HG03045 (cell line): Measurements from ENCODE around the gene BEST1.

Experiments used
- ATAC-seq: cut with Tn5 transposase; IDR thresholded peaks from one replicate; pipeline ENCODE4 v1.9.1; 2021; ENCODE audit warnings: mild to moderate bottlenecking, moderate library complexity; ENCODE audit not compliant: unreplicated experiment

The BEST1 gene

DNA sequence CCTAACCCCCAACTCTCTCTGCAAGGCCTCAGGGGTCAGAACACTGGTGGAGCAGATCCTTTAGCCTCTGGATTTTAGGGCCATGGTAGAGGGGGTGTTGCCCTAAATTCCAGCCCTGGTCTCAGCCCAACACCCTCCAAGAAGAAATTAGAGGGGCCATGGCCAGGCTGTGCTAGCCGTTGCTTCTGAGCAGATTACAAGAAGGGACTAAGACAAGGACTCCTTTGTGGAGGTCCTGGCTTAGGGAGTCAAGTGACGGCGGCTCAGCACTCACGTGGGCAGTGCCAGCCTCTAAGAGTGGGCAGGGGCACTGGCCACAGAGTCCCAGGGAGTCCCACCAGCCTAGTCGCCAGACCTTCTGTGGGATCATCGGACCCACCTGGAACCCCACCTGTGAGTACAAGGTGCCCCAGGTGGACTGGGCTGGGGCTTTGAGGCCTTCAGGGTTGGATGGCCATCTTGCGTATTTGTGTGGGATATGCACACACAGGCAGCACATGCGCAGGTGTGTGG lies at the start of gene BEST1:
BEST1 (plus strand) TSS at position 317 of the 513 bp plus-strand sequence. CDS start 1,456 bp downstream, outside the sequence.
- ATAC-seq: no peak

DNA sequence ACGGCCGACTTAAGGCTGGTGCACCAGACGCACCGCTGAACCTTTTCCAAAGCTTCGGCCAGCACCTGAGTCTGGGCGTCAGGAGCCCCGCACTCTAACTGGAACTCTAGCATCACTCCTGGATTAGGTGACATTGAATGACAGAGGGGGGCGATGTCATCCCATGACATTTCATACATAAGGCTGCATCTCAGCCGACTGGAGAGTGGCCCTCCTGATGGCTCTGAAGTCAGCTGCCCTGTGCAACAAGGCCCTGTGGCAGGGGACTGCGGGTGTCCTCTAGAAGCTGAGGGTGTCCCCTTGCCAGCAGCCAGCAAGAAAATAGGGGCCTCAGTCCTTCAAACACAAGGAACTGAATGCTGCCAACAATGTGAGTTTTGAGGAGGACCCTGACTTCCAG lies 48.8 kb upstream of the BEST1 start:
- no peak for ATAC-seq

DNA sequence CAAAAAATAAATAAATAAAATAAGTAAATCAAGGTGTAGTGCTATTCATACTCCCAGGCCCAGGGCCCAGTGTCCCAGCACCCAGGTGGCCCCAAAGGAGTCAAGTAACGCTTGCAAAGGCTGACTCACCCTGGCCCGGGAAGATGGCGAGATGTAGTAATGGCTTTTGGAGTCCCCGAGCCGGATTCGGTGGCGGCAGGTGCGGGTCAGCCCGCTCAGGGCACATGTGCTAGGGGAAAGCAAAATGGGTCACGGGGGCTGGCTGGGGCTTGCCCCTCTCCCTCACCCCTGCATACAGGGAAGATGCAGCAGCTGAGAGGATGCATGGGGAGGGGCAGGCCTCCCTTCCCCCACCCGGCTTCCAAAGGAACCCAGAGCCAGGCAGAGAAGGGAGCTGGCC lies 47.8 kb upstream of the BEST1 start:
- no peak for ATAC-seq

DNA sequence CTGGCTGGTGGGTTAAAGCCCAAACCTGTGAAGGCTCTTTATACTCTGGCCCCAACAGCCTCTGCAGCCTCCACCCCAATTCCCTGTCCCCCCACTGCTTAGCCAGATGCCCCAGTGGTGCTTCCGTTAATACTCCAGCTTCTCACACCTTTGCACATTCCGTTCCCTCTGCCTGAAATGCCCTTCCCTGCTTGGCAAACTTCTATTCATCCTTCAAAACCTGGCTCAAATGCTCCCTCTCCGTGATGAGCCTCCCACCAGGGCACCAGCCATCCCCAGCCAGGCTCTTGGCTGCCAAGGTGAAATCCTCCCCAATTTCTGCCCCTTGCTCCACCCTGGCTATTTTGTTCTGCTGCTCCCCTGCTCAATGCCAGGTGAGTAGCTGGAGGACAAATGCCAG lies 46.3 kb upstream of the BEST1 start:
- no peak for ATAC-seq

DNA sequence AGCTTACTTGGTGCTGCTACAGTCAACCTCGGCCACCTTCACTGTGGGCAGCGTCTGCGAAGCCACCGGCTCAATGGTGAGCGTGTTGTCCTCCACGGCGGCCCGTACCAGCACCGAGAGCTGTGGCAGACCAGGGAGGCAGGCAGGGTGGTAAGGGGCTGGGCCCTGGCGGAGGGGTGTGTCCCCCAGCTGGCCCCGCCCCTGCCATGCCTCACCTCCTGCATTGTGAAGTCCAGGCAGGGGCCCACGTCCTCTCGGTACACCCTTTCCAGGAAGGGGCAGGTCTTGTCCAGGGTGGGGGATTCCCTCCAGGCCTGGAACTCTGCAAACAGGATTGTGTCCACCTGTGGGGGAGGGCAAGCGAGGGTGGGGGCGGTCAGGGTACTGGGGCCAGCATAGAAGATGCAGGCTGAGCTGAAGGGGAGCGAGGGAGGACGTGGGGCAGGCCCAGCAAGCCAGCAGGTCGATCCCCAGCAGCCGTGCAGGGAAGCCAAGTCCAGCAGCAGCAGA lies 45.6 kb upstream of the BEST1 start:
- no peak for ATAC-seq

DNA sequence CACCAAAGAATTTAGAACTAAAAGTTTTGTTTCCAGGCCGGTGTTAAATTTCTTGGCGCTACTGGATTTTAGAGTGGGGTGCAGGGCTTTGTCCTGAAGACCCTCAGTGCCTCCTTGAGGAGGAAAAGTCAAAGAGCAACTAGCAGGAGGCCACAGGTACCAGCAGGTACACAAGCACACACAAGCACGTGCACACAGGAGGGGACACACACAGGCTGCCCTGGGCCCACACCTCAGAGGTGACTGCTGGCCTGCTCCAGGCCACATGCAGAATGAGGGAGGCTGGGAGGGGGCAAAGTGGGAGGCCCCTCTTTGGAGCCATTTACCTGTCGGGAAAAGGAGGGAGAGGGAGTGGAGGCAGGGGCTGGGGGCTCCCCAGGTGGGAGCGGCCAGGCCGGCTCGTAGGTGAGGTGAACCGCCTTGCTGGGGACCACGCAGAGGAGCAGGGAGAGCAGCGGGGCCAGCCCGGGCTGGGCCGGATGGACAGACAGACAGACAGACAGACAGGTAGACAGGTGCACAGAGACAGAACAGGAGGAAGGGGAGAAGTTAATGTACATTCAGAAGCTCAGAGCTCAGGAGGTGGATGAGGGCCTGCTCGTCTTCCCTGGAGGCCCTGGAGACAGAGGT lies 45.0 kb upstream of the BEST1 start:
- no peak for ATAC-seq

DNA sequence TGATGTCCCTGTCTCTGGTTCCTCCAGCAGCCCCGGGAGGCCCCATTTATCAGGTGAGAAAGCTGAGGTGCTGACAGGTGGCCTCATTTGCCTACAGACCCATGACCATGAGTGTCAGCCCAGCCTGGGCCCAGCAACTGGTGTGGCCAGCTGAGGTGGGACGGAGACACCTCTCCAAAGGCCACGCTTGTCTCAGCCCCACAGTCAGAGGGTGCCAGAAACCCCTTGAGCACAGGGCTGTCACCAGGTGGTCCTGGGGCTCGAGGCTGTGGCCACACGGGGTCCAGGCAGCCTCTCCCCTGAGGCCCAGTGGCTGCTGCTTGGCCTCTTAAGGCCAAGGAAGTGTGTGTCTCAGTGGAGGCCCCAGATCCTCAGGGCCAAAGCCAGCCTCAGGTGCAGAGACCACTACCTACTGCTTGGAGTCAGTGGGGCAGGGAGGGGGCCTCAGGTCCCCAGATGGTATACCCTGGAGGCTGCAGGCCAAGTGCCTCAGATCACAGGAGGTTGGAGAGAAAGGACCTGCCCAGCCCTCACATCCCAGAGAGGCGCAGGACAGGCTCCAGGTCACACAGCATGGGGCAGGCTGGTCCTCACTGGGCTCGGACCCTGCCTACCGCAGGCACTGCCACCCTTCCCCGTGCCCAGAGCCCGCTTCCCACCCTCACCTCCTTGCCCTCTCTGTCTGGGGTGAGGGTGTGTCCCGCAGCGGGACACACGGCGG lies 44.2 kb upstream of the BEST1 start:
- no peak for ATAC-seq

DNA sequence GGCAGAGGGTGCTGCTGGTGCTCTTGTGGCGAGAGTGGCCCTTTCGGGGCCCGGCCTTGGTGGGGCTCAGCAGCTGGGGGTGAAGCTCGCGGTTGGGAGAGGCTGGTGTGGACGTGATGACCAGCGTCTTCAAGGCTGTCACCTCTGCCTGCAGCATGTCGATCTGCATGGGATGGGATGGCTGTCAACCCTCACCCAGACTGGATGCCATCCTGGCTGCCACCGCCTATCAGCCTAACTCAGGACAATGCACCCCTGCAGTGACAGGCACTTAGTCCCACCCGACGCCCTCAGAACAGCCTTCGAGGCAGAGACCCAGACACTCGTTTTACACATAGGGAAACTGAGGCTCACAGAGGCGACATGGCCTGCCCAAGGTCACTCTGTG lies 43.6 kb upstream of the BEST1 start:
- ATAC-seq: no peak

DNA sequence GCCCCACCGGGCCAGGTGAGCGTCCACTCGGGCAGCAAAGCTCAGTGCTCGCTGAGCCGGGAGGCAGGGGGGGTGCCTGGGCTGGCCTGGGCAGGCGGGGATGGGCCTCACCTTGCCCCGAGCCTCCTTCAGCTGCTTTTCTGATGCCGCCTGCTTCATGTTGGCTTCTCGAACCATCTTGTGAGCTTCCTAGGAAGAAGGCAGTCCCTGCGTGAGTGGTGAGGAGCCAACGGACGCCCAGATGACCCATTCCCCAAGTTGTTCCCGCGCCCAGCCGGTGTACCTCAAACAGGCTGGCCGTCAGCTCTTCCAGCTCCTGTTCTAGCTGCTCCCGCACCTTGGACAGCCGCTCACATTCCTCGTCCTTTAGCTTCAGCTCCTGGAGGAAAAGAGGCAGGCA lies 42.9 kb upstream of the BEST1 start:
- no peak for ATAC-seq

DNA sequence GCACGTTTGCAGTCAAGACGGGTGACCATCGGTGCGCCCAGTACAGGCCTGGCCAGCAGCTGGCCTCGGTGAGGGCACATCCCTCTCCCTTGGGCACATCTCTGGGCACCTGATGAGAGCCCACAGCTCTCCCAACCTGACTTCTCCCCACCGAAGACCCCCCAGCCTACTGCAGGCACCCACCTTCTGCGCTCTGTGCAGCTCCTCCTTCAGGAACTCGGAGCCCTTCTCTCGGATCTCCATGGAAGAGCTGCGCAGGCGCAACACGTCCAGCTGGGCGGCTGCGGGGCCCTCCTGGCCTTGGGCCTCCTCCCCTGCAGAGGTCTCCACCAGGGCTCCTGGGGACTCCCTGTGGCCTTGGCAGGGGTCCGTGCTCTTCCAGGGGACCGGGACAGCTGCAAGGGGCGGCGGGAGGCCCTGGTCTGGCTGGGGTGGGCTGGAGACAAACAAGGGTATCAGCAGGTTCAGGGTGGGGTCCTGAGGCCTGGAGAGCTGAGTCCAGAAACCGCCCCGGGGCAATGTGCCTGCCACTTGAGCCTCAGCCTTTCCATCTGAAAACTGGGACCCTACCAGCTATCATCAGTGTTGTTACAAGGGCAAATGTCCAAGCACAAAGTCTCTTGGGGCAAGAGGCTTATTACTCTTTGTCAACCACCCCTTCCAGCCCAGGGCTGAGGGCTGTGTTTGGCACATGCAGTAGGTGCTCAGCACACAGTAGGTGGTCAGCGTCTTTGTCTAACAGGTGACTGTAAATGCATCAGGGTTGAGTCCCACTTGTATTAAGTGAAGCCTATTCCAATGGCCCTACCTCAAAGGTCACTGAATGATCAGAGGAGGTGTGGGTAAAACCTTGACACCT lies 42.1 kb upstream of the BEST1 start:
- no peak for ATAC-seq

DNA sequence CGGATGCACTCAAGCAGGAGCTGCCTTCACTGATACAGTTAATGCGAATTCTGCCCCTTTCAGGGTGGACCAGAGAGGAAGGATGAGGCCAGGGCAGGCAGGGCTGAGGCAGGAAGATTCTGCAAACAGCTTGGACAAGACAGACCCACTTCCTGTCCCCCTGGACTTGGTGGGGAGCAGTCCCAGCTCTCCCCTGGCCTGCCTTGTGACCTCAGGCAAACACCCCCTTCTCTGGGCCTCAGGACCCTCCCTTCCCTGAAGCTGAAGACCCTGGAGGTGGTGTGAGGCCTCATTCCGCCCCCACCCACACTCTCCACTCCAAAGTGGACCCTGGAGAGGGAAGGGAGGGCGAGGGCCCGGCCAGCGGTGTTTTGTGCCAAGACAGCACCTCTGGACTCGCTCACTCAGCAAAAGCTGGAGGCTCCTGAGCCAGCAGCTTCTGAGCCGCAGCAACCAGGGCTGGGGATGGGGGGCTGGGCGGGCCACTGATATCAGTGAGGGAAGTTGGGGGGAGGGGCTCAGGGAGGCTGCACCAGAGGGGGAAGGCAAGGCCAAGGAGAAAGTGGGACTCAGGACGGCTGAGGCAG lies 41.3 kb upstream of the BEST1 start:
- ATAC-seq: no peak

DNA sequence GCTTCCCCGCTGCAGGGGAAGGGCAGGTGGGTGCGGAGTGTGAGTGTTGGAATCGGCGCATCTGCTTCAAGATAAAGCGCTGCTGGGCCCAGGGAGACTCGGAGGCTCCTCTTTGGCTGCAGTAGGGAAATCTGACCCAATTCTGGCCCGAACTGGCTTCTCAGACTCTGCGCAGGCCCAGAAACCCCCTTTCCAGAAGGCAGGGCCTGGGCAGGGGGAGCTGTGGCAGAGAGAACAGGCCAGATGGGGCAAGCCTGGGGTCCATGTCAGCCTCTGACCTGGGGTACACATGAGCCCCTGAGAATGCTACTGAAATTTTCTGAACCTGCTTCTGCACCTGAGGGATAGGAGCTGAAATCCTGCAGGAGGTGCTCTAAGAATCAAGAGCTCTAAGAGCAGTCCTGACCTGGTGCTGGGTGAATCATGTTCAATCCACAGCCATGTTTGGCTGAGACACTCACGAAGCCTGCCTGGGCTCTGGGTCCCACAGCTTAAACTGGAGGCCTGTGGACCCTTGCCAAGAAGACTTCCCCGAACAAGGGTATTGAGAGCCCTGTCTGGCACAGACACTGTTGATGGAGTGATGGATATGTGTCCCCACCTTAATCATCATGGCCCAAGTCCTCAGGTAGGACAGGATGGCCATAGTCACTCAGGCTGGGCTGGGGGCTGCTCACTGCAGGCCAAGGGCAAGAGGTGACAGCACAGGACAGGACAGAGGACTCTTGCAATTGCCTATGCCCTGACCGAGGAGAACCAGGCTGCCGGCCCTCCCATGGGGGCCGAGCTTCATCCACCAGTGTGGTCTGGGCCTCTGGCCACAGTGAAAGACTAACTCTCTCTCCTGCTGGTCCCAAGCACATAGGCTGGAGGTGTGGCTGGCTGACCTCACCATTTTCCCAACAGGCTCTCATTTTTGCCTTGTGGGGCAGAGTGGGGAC lies 39.7 kb upstream of the BEST1 start:
- ATAC-seq: no peak

DNA sequence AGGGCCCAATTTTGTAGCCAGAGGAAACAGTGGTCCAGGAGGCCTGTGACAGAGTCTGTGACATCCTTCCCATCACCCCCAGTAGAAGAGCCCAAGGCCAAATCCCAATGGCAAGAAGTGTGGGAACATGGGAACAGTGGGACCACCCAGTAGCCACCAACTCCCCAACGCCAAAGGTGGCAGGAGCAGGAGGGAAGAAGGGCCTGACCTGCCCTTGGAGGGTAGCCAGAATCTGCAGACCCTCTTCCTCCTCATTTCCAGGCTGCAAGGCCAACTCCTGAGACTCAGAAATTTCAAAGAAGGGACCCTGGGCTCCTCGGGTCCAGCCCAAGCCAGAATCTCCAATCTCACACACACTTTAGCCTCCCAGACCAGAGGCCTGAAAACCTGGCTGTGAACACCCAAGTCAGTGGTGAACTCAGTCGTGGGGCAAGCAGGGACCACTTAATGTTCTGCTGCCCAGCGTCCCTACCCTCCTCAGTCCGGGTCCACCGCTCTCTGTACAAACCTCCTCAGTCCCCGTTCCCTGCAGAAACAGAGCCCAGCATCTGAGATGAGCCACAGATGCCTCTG lies 38.9 kb upstream of the BEST1 start:
- ATAC-seq: no peak

DNA sequence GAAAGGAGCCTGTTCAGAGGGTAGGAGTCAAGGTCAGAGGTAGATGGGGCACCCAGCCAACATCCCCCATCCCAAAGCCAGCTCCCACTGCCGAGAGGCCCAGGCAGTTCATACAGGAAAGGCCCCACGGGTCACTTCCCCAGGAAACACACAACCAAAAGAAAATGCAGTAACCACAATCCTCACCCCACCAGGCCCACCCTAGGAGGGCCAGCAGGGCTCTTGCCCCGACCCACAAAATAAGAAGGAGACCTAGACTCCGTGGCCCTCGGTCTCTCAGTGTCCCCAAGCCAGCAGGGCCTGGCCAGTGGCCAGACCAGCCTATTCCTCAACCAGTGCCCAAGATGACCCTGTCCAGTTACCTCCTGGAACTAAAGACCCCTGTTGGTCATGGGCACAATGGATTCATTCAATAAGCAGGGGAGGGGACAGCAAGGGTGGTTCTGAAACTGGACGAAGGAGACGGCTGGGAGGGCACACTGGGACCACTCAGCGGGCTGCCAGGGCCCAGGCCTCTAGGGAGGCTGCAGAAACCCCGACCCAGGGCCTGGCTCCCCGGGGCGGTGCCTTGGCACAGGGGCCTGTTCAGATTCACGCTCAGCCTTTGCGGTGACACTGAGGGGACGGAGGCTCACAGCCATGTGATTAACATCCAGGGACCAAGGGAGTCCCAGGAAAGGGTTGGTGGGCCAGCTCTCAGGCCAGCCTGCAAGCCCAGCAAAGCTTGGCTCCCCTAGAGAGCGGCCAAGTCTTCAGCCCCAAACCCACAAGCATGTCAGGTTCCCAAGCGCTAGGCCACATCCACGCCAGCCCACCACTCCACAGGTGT lies 38.2 kb upstream of the BEST1 start:
- ATAC-seq: no peak

DNA sequence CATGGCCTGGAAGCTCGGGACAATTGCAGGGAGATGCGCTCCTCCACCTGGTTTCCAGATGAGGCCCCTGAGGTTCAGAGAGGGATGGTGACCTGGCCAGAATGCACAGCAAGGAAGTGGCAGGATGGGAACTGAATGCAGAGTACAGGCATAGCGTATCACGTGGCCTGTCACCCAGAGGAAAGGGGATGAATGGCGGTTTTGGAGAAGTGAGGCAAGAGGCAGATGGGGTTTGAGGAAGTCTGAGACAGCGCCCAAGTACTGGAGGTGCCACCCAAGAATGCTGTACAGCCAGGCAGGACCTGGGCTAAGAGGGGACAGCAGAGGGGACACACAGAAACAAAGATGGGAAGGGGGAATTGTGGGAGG lies 37.6 kb upstream of the BEST1 start:
- ATAC-seq: no peak

DNA sequence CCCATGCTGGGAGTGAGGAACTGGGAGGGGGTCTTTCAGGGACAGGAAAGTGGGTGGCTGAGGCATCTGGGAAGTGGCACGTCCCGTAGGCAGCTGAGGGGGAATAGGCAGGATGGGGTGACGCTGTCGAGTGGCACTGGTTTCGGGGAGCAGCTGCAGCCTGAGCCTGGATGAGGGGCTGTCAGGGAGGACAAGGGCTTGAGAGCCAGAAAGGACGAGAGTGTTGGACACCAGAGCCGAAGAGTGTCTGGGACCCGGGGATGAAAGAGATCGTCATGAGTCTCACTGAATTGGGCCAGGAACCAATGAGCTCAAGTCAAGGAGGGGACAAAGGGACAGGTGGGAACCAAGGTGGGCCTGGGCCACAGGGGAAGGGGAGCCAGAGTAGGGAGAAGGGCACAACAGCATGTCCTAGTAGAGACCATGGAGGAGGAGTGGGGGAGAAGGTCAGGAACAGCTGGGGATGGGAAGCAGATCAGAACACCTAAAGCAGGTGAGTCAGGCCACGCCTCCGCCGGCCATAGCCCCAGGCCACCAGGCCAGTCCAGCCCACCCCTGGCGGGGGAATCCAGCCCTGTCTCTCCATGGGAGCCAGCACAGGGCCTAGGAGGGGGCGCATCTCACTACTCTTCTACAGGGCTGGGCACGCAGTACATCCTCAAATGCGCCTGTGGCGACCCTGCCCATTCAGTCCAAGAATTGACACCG lies 37.0 kb upstream of the BEST1 start:
- no peak for ATAC-seq

DNA sequence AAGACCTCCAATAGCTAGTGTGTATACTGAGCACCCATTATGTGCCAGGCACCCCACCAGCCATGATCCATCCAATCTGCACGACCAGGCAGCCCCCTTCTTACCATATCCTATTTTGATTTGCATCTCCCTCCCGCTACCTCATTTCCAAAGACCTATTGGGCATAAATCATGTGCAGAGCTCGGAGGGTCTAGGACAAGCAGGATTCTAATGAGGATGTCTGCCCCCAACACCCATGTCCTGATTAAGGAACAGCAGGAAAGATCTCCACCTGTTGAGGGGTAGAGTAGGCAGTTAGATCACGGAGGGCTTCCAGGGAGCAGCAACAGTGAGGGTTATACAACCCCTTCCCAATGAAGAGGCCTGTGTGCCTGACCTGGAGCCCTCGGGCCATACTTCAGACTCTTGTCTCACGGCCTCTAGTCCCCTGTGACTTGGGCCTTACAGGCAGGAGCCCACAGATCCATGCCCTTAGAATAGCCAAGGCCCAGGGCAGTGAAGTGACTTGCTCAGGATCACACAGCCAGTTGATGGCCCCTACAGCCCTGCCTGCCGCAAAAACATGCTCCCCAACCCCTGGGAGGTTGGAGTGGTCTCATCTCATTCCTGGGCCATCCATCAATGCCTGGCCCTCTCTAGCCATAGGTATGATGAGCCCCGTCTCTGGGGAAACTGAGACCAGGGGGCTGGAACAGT lies 36.3 kb upstream of the BEST1 start:
- ATAC-seq: no peak
